ENCODE measurements around the gene NELFE.

Gene NELFE

GRCh38 chr6:31972709-31973350 lies 14.1 kb upstream of the NELFE start:
- DNase-seq (ENCODE audit: low read depth in 1 of 2, low spot score in 1 of 2), result no peak

DNA sequence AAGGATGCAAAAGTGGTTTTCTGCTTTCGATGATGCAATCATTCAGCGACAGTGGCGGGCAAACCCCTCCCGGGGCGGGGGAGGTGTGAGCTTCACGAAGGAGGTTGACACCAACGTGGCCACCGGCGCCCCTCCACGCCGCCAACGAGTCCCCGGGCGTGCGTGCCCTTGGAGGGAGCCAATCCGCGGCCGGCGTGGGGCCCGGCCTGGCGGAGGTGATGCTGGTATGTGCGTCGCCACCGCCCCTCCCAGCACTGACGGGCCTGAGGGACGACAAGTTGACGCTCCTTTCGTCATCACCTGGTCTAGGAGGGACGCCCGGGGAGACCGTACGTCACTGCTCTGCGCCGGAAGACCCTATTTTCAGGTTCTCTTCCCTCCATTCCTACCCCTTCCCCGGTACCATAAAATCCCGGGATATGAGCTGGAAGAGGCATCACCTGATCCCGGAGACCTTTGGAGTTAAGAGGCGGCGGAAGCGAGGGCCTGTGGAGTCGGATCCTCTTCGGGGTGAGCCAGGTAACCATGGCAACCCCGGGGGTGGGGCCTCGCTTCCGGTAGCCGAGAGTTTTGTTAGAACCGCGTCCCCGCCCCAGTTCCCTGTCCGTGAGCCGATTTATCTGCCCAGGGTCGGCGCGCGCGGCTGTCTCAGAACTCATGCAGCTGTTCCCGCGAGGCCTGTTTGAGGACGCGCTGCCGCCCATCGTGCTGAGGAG lies 13.4 kb upstream of the NELFE start, which contains the start of gene DXO:
DXO (minus strand) TSS at position 146 of the 716 bp plus-strand sequence. CDS start 463 bp downstream, outside the sequence.
- peak; percentile 98 to 99 for DNase-seq (ENCODE audit: low read depth in 1 of 2, low spot score in 1 of 2)

- no peak for DNase-seq (ENCODE audit: low read depth in 1 of 2, low spot score in 1 of 2)
Observed at GRCh38 chr6:31971279-31971992, 12.7 kb upstream of the NELFE start.

DNA sequence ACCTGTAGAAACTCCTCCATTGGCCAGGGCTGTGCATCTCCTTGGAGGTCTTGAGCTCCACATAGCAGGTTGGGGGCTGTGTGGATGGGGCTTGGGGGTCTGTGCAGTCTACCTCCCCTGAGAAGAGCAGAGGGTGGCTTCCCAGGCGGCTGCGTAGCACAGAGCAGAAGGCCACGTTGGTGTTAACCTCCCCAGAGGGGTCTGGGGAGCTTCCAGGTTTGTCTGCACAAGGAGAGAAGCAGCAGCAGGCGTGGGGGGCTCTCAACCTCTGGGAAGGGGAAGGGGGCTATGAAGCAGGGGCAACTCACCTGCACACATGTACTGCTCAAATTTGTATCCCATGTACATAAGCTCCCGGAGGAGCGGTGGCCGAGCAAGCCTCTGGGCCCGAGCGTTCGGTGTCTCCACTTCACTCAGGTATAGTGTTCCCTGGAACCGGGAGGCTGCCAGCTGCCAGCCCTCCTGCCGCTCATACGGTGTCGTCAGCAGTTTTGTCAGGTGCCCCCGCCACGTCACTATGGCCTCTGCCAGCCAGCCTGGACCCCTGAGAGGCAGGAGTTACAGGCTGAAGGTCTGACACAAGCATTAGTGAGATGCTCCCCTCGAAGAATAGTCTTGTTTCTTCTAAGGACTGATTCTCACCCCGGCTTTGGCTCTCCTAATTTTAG lies 12.0 kb upstream of the NELFE start:
- DNase-seq (ENCODE audit: low read depth in 1 of 2, low spot score in 1 of 2), result no peak

DNA sequence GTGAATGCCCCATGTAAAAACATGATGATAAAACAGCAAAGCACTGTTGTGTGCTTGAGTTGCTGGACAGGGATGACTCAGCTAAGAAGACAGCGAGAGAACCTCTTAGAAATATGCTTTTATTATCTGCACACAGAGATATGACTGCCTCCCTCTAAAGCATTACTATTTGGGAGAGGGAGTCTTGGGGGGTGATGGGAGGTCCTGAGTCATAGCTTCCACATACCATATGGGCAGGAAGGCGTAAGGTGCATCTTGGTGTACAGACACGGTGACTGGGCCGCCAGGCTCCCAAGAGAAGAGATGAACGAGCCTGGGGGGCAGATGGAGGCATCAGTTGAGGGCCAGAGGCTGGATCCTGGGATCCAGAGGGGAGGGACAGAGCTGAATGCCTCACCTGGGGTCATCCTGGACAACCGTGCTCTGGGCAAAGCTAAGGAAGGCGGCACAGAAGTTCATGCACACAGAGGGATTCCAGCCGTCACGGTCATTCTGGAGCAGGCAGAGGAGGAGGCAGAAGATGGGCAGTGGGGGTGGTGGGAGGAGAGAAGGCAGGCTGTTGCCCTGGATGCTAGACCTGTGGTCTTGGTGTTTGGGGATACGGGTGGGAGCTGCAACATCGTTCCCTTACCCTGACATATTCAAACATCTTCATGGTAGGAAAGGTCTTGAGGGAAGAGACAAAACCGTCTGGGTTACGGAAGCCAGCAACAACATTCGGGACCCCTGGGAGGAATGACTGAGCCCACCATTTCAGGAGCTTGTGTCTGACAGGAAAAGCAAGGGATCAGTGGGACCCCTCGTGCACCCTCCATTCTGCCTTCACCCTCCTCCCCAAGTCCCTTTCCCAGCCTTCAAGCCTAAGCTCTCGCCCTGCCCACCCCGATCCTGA lies 11.2 kb upstream of the NELFE start:
- DNase-seq (ENCODE audit: low read depth in 1 of 2, low spot score in 1 of 2), result no peak

DNA sequence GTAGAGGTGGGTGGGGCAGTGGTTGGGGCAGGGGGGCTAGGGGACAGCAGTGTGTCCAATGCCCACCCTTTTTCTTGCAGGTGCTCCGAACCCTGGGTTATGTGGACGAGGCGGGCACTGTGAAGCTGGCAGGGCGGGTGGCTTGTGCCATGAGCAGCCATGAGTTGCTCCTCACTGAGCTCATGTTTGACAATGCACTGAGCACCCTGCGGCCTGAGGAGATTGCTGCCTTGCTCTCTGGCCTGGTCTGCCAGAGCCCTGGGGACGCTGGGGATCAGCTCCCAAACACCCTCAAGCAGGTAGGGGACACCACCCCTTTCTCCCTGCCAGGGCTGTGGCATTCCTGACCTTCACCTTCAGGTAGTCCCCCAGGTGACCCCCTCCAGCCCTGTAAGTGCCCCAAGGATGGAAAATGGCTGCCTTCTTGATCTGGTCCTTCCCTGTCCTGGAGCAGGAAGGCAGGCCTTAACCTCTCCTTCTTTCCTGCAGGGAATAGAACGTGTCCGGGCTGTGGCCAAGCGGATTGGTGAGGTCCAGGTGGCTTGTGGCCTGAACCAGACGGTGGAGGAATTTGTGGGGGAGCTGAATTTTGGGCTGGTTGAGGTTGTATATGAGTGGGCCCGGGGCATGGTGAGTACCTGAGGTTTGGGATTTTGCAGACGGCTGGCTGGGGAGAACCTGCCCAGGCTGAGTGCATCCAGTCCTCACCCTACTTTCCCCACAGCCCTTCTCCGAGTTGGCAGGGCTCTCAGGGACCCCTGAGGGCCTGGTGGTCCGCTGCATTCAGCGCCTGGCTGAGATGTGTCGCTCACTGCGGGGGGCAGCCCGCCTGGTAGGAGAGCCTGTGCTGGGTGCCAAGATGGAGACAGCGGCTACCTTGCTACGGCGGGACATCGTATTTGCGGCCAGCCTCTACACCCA lies 10.3 kb upstream of the NELFE start:
- no peak for DNase-seq (ENCODE audit: low read depth in 1 of 2, low spot score in 1 of 2)

DNA sequence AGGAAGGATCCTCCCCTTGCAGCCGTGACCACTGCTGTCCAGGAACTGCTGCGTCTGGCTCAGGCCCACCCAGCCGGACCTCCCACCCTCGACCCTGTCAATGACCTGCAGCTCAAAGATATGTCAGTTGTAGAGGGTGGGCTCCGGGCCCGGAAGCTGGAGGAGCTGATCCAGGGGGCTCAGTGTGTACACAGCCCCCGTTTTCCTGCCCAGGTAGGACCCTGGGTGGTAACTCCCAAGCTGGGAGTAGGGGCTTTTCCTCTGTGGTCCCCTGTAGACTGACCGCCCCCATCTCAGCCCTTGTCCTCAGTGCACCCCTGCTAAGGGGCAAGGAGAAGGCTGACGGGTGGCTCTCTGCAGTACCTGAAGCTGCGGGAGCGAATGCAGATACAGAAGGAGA lies 9.6 kb upstream of the NELFE start:
- DNase-seq (ENCODE audit: low read depth in 1 of 2, low spot score in 1 of 2), result no peak

DNA sequence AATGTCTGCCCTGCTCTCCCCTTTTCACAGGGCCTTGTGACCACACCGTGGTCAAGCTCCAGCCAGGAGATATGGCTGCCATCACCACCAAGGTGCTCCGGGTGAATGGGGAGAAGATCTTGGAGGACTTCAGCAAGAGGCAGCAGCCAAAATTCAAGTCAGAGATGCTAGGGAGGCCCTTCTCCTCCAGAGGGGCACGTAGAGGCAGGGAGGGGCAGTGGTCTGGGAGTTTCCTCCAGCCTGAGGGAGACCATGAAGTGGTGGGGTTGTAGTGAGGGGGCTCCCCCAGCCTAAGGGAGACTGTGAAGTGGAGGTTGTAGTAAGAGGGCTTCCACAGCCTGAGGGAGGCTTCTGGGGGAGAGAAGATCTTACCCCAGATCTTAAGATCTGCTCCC lies 9.2 kb upstream of the NELFE start:
- DNase-seq (ENCODE audit: low read depth in 1 of 2, low spot score in 1 of 2), result no peak

- no peak for DNase-seq (ENCODE audit: low read depth in 1 of 2, low spot score in 1 of 2)
Observed at GRCh38 chr6:31966997-31967925, 8.5 kb upstream of the NELFE start.

DNA sequence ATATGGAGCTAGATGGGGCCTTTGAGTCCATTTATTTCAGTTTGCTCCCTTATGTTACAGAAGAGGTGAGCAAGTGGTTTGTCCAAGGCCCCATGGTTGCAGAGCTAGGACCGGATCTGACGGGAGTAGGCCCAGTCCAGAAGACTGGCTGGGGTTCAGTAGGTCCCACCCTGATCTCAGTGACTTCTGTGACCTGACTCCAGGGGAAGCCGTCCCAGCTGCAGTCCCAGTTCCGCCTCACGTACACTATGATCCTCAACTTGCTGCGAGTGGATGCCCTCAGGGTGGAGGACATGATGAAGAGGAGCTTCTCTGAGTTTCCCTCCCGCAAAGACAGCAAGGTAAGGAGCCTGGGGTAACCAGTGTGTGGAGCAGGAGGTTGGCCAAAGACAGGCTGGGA lies 7.7 kb upstream of the NELFE start:
- no peak for DNase-seq (ENCODE audit: low read depth in 1 of 2, low spot score in 1 of 2)

GRCh38 chr6:31965700-31966099 lies 6.9 kb upstream of the NELFE start:
- DNase-seq (ENCODE audit: low read depth in 1 of 2, low spot score in 1 of 2), result no peak

DNA sequence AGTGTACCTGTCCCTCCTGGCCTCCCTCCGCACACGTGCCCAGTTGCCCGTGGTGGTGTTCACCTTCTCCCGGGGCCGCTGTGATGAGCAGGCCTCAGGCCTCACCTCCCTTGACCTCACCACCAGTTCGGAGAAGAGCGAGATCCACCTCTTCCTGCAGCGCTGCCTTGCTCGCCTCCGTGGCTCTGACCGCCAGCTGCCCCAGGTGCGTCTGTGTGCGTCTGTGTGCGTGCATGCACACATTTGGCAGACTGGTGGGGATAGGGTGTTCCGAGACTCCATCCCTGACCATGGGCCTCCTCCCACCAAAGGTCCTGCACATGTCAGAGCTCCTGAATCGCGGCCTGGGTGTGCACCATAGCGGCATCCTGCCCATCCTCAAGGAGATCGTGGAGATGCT lies 5.2 kb upstream of the NELFE start:
- no peak for DNase-seq (ENCODE audit: low read depth in 1 of 2, low spot score in 1 of 2)

DNA sequence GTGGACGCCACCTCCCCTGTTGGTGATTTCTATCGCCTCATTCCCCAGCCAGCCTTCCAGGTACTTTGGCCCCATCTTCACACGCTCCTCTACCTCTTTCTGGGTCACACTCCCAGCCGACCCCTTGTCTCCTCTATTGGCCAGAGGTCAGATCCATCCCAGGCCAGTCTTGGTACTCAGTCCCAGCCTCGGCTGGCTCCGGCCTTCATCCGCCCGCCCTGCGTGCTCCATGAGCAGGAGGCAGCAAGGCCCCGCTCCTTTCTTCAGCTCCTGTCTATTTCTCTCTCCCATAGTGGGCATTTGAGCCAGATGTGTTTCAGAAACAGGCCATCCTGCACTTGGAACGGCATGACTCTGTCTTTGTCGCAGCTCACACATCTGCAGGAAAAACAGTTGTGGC lies 2.8 kb upstream of the NELFE start:
- DNase-seq (ENCODE audit: low read depth in 1 of 2, low spot score in 1 of 2), result no peak

DNA sequence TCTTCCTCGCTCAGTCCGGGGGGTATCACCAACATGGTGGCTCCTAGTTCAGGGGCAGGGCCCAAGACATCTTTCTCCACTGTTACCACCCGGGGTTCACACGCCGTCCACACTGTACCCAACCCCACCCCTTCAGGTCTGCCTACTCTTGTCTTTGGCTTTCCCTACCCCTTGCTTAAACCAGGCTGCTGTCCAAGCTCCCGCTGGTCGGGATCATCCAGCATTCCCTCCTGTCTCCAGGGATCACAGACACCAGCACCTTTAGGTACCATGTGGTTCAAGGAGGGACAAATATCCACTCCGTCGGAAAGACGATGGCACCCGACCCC lies 395 bp downstream of the NELFE start:
- no peak for DNase-seq (ENCODE audit: low read depth in 1 of 2, low spot score in 1 of 2)

- no peak for DNase-seq (ENCODE audit: low read depth in 1 of 2, low spot score in 1 of 2)
Observed at GRCh38 chr6:31956796-31957195, 2.0 kb downstream of the NELFE start.

DNA sequence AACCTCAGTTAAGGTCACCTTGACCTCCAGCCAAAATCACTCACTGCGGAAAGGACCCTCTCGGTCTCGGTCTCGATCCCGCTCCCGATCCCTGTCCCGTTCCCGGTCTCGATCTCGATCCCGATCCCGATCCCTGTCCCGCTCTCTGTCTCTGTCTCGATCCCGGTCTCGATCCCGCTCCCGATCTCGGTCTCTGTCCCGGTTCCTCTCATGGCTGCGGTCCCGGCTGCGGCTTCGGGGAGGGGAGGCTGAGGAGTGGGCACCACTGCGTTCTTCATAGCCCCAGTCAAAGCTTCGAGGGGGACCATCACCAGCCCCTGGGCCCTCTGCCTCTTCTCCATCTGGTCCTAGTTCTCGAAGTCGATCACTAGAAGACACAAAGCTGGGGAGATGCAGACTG lies 4.3 kb downstream of the NELFE start:
- DNase-seq (ENCODE audit: low read depth in 1 of 2, low spot score in 1 of 2), result no peak

DNA sequence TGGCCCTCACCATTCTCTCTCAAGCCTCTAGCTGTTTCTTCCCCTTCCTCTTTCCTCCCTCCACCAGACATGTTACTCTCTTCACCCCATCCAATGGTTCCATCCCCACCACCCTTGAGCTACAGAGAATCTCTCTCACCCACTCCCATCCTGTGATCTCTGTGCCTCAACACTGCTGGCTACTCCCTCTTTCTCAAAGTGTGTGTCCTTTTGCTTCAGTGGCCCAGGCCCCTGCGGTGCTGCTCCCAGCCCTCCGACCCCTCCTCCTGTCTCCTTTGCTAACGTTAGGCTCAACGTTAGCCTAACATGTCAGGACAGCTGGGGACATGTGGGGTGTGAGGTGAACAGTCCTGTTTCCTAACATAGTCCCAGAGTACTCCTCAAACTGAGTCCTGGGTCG lies 5.9 kb downstream of the NELFE start:
- DNase-seq (ENCODE audit: low read depth in 1 of 2, low spot score in 1 of 2), result no peak

DNA sequence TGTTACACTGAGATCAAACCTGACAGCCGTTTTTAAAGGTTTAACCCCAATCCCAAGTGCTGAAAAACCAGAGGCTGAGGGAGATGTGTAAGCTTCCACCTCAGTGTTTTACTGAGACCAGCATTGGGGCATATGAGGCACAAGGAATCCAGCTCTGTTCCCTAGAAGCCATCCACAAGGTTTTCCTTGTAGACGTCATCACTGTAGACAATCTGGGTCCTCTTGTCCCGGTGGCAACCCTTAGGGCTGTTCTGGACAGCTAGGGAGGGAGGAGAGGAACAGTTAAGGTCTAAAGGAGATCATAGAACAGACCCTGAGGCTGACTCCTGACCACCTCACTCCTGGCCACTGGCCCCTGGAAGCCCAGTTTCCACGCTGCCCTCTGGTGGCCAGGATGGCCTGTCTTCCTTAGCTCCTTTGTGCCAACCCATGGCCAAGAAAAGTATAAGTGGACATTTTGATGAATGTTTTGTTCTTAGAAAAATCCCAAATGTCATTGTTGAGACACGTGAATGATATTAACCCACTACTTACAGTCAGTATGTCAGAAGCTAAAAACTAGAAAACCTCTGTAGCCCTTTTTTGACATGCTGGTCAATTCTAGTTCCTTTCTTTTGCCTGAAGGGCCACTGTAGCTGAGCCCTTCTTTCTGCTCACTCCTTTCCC lies 6.5 kb downstream of the NELFE start:
- no peak for DNase-seq (ENCODE audit: low read depth in 1 of 2, low spot score in 1 of 2)
